C1 segment of cervical spinal cord (tissue), 14 donors: ENCODE data around the gene TELO2.
A peak's percentile ranks its signal among the peaks of the same experiment; 100 is the strongest.
"Not testable (repeated sequence)": the region's sequence is repeated elsewhere in the genome, so short reads cannot be mapped to it uniquely, and the experiment has no call there.

ENCODE experiments used
- DNase-seq, 14 donors: peaks; one replicate each; lab custom pipeline; 2025; lab: John Stamatoyannopoulos, UW

The TELO2 gene

GRCh38 chr16:1457489-1458245 is 35.5 kb upstream of the TELO2 start:
- DNase-seq = no peak

DNA sequence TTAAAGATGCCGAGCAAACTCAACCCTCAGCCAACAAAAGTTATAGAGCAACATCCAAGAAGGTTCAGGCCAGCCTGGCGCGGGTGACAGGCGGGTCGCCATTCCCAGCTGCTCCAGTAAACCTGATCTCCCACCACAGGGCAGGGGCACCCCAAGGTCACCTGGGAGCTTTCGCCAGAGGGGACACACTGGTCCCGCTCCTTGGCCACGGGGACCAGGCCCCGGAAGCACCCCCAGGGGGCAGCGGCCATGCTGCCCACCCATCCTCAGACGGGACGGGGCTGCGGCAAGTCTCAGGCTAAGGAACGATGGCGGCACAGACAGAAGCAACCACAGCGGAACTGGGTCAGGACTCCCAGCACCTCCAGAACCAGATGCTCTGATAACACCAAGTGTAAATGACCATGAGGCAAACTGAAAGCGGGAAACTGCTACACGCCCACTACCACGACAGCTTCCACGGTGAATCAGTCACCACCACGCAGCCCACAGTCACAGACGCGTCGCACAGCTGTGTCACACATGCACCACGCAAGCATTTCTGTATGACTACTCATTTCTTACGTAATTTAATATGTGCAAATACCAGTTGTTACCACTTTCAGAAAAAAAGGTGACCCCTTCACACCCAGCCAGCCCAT is 34.7 kb upstream of the TELO2 start:
- DNase-seq = no peak

DNA sequence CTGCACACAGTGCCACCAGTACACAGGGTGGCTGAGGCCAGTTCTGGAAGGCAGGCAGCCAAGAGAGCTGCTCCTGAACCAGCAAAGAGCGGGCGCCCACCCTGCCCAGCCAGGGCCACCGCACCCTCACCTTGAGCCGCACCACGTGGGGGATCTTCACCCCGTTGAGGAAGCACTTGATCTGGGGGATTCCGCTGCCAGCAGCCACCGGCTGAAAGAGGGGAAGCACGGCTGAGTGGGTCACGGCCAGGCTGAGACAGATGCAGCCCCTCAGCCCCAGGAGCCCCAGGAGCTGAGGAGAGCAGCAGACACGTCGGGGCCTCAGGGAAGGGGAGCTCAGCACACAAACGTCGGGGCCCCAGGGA is 34.2 kb upstream of the TELO2 start:
- no peak for DNase-seq

DNA sequence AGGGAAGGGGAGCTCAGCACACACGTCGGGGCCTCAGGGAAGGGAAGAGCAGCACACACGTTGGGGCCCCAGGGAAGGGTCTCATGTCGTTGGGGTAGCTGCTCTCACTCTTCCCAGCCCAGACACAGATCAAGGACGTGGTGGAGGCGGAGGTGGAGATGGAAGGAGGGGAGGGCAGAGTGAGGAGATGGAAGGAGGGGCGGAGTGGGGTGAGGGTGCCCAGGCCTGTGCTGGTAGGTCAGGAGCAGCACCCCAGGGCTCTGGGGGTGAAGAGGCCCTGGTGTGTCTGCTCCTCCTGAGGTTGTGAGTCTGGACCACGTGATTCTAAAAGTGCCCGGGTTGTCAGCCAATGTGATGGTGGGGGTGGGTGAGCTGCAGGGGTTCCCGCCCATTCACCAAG is 33.2 kb upstream of the TELO2 start:
- DNase-seq = no peak

GRCh38 chr16:1460602-1461138 is 32.5 kb upstream of the TELO2 start:
- DNase-seq = no peak

GRCh38 chr16:1461146-1461545 is 32.0 kb upstream of the TELO2 start:
- DNase-seq = no peak

DNA sequence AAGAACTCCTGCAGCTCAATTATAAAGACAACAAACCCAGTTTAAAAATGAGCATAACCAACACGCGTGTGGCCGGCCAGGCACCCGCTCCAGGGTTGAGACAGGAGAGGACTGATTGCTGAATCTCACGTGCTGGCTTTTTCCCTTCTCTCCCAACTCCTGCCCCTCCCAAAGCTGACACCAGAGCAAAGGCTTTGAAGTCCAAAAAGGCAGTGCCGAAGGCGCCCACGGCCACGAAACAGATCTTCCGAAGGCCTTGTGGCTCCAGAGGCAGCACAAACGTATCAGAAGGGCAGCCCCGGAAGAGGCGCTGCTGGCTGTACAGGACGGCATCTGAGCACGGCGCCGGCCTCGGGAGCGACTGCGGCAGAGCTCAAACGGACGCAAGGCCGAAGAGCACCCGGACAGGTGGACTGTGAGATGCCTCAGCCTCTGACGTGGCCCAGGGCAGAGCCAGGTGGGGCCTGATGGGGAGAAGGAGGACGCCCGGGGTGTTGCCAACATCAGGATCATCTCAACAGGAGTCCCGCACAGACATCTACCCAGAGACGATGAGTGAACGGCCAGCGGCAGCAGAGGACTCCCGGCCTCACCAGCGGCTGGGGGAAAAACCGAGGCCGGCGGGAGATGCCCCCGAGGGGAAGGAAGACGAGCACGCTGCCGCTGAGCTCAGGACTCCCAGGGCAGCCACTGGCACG is 28.8 kb upstream of the TELO2 start:
- DNase-seq = no peak

DNA sequence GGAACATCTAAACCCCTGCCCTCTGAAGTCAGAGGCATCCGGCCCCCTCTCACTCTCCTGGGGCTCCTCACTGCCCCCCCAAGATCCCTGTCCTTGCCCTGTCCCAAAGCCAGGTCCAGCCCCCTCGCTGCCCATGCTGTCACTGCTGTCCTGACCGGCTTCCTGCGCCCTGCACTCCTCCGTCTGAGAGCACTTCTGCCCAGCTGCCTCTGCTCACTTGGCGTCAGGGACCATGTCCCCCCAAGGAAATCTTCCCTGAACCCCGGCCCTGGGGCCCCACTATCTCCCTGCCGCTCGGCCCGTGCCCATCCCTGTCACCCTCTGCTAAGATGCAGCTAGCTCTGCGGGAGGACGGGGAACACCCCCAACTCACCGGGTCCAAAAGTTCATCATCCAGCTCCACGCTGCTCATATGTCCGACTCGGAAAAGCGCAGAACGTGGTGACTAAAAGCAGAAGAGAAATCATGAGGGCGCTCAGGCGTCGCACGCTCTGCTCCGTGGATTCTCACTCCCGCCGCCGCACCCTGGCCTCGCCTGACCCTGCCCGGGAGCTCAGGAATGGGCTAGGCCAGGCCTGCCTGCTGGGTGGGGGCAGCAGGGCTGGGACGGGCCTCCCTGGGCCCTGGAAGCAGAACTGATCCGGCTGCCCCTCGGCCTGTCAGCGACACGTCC is 28.1 kb upstream of the TELO2 start:
- no peak for DNase-seq

- no peak for DNase-seq
These were observed 27.6 kb upstream of the TELO2 start for GRCh38 chr16:1465567-1465915.

GRCh38 chr16:1466054-1466453 is 27.1 kb upstream of the TELO2 start:
- DNase-seq = no peak

GRCh38 chr16:1466968-1467521 is 26.1 kb upstream of the TELO2 start:
- no peak for DNase-seq

DNA sequence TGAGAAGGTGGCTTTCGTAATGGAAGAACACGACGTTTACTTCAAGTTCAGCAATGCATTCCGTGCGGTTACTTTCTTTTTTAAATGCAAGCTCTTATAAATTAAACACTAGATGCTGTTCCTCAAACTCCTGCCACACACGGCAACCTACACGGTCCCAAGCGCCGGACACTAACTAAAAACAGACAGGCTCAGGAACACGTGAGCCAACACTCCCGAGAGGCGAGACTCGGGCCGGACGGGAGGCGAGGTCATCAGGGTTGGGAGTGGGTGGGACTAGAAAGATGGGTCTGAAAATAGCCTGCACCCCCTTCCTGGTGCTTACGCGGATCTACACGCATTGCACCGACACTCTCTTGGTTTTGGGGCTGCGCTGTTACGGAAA is 24.7 kb upstream of the TELO2 start:
- DNase-seq = no peak

- DNase-seq = not testable (repeated sequence)
These were observed 24.0 kb upstream of the TELO2 start for GRCh38 chr16:1469141-1469540.

- no peak for DNase-seq
These were observed 23.4 kb upstream of the TELO2 start for GRCh38 chr16:1469693-1470201.

- DNase-seq = no peak
These were observed 22.5 kb upstream of the TELO2 start for GRCh38 chr16:1470481-1471251.

GRCh38 chr16:1471569-1472194 is 21.5 kb upstream of the TELO2 start:
- DNase-seq = no peak

- DNase-seq = no peak
These were observed 20.2 kb upstream of the TELO2 start for GRCh38 chr16:1472974-1473373.

- no peak for DNase-seq
These were observed 18.9 kb upstream of the TELO2 start for GRCh38 chr16:1474082-1474795.

DNA sequence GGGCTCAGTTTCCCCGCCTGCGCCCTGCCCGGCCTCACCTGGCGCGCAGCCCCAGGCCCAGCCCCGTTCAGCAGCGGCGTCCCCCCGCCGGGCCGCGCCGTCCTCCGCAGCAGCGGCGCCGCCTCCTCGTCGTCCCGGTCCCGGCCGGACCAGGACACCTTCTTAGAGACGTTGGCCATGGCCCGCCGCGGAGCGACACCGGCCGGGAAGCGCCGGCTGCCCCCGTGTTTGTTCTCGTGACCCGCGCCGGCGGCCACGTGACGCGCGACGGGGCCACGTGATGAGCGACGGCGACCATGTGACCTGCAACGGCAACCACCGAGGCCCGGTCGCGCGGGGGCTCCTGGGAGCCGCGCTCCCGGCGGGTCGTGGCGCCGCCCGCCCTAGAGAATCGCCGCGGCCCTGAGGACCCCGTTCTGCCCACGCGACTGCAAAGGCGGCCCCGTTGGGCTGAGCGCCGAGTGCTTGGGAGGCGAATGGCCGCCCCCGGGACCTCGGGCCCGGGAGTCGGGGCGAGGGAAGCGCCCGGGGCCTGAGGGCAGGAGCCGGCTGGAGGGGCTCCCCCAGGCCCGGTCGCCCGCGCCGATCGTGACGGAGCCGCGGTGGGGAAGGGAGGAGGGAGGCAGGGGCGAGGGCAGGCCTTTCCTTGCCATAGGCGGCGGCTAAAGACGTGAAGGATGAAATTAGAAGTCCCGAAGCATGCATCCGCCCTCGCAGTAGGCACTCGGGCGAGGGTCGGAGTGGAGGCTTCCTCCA is 18.2 kb upstream of the TELO2 start, which contains the start of gene CLCN7:
TSS of gene CLCN7 (minus strand) at position 233 of the 756 bp plus-strand sequence. CDS start at position 179, 54 bp downstream.
- peak; percentile 36 to 95 (median 81) for DNase-seq
